Omental fat pad (tissue), 4 donors: ENCODE measurements around the gene EHBP1. TPM values are rescaled to one million over a fixed set of nuclear protein-coding genes. Genes with fewer than 3 reads are reported as not detected.
"Not testable (repeated sequence)": the region's sequence is repeated elsewhere in the genome, so short reads cannot be mapped to it uniquely, and the experiment has no call there.

ENCODE experiments used
- ATAC-seq: fragments of 150-250 bp; one replicate; pipeline ENCODE4 v1.9.1; 2016; ENCODE audit warnings: mild to moderate bottlenecking, moderate library complexity; ENCODE audit not compliant: low FRiP score
- DNase-seq: peaks from one replicate; pipeline ENCODE4 v3.0.0-alpha.2; 2019; ENCODE audit warnings: low spot score
- total RNA-seq, 4 donors: library from RNA; depleted of rRNA; stranded (reverse); fragments of >200 nt; gene quantifications; one replicate each; pipeline ENCODE4 v1.1.0, GENCODE V29; 2016
- TF ChIP-seq, protein P1 (sequence below), 3 donors: fragments of 450-650 bp; IDR thresholded peaks; one replicate each; pipeline ENCODE4 v1.5.1; 2016 to 2017; ENCODE audit warnings: antibody characterized with exemption in 3 of 3, mild to moderate bottlenecking in 3 of 3, moderate library complexity in 2 of 3

Gene EHBP1
- total RNA-seq, 4 donors from 2014 or later: 60.9 to 91.3 (median 78.6) TPM

GRCh38 chr2:63009490-63009889 lies 304.0 kb downstream of the EHBP1 start:
- no peak for DNase-seq
- TF ChIP-seq, protein P1, sequence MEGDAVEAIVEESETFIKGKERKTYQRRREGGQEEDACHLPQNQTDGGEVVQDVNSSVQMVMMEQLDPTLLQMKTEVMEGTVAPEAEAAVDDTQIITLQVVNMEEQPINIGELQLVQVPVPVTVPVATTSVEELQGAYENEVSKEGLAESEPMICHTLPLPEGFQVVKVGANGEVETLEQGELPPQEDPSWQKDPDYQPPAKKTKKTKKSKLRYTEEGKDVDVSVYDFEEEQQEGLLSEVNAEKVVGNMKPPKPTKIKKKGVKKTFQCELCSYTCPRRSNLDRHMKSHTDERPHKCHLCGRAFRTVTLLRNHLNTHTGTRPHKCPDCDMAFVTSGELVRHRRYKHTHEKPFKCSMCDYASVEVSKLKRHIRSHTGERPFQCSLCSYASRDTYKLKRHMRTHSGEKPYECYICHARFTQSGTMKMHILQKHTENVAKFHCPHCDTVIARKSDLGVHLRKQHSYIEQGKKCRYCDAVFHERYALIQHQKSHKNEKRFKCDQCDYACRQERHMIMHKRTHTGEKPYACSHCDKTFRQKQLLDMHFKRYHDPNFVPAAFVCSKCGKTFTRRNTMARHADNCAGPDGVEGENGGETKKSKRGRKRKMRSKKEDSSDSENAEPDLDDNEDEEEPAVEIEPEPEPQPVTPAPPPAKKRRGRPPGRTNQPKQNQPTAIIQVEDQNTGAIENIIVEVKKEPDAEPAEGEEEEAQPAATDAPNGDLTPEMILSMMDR (IDR thresholded peaks at IDR 0.05): no peak
- no peak for ATAC-seq

DNA sequence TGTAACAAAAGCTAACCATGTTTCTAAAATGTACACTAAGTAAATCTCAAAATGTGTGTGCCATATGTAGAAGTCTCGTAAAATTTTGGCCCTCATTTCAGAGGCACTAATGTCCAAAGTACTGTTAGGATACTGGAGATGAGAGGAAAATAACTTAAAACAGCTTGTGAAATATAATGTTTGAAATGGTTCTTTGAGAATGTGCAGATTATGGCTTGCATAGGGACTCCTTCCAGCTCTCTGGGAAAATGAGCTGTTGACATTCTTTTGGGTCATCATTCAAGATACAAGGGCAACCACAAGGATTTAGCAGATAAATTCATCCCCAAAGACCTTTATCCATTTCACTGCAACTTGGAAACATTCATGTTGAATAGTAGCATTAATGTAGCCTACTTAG lies 307.0 kb downstream of the EHBP1 start:
- ATAC-seq (no peak), DNase-seq (no peak)
- TF ChIP-seq, protein P1 (IDR thresholded peaks at IDR 0.05): no peak

DNA sequence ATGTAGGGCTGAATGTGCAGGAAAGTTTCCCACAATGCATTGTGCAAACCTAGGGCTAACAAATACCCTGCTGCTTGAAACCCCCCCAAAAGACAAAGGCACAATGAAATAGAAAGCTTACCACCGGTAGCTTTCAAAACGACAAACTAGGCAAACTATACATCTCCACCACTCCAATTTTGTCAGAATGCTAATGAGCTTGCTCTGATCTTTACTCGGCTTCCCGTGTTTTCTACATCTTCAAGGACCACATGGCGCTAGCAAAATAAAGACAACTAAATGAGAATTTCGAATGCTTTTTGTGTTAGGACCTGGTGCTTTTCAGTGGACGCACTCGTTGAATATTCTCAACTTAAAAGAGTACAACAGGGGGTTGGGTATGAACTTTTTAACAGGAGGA lies 307.9 kb downstream of the EHBP1 start:
- TF ChIP-seq, protein P1 (IDR thresholded peaks at IDR 0.05): no peak
- ATAC-seq (no peak), DNase-seq (no peak)

GRCh38 chr2:63015389-63015788 lies 309.9 kb downstream of the EHBP1 start:
- TF ChIP-seq, protein P1 (IDR thresholded peaks at IDR 0.05): no peak
- DNase-seq (no peak), ATAC-seq (no peak)

- DNase-seq: no peak
- no peak for ATAC-seq
These were observed 312.9 kb downstream of the EHBP1 start for GRCh38 chr2:63018439-63018838.

GRCh38 chr2:63019686-63020085 lies 314.2 kb downstream of the EHBP1 start:
- DNase-seq, ATAC-seq: not testable (repeated sequence)

More at GRCh38 chr2:63018439-63018838, 312.9 kb downstream of the EHBP1 start:
- TF ChIP-seq, protein P1 (IDR thresholded peaks at IDR 0.05): no peak

- TF ChIP-seq, protein P1 (IDR thresholded peaks at IDR 0.05): no peak
- no peak for ATAC-seq
- no peak for DNase-seq
These were observed 317.9 kb downstream of the EHBP1 start for GRCh38 chr2:63023444-63023843.

DNA sequence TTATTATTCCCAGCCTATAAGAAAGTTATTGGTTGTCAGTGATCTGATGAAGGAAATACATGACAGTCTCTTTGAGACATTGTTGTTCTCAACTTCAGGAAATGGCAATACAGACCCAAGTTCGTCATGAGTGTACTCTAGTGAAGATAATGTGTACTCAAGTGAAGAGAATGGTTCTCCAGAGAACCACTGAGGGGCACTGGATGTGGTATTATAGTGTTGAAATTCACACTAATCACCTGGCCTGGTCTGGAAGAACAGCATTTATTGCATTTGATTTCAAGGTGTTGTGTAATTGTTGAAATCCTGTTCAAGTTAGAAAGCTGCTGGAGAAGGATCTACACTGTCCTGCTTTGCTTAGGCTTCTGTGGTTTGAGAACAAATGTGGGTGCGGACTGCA lies 321.7 kb downstream of the EHBP1 start:
- ATAC-seq (no peak), DNase-seq (no peak)
- TF ChIP-seq, protein P1 (IDR thresholded peaks at IDR 0.05): no peak
